Caco-2 (cell line): ENCODE data around the gene EIF4ENIF1. TPM values are rescaled to one million over a fixed set of nuclear protein-coding genes. Genes with fewer than 3 reads are reported as not detected.
"Not testable (repeated sequence)": the region's sequence is repeated elsewhere in the genome, so short reads cannot be mapped to it uniquely, and the experiment has no call there.

Source experiments
- BruUV-seq: library from RNA; stranded (reverse); fragments of 400-500 nt; replicated peaks from 2 replicates; lab custom pipeline; 2021; lab: Mats Ljungman, UMichigan
- CTCF ChIA-PET: fragments of 300-600 bp; sonication (Branson Sonifier 250); formaldehyde crosslinking; loops from one replicate; lab custom pipeline; 2022; ENCODE audit warnings: antibody characterized with exemption; lab: Charles Lee
- POLR2A ChIA-PET: fragments of 300-600 bp; sonication (Branson Sonifier 250); formaldehyde crosslinking; loops from one replicate; lab custom pipeline; 2022; ENCODE audit warnings: antibody characterized with exemption; lab: Charles Lee
- DNase-seq, 2 experiments: peaks; one replicate each; pipeline versions ENCODE4 v3.0.0 to v3.0.0-alpha.2; 2020 to 2022
- H3K27me3 ChIP-seq: replicated peaks from 2 replicates; pipeline ENCODE4 v1.6.0; 2011; ENCODE audit warnings: low read length; ENCODE audit not compliant: control insufficient read depth, insufficient read depth
- H3K36me3 ChIP-seq: 2 replicates; pipeline ENCODE4 v1.5.1; 2011; ENCODE audit warnings: low read length; ENCODE audit not compliant: control insufficient read depth, insufficient read depth
- H3K4me1 ChIP-seq: fragments of 250-450 bp; sonication (Bioruptor Pico); 2 replicates; pipeline ENCODE4 v1.5.1; 2020; ENCODE audit warnings: mild to moderate bottlenecking
- H3K4me3 ChIP-seq: 2 replicates; pipeline ENCODE4 v1.5.1; 2011; ENCODE audit warnings: low read depth, mild to moderate bottlenecking, control low read depth, low read length
- H3K9me3 ChIP-seq: fragments of 250-450 bp; sonication (Bioruptor Pico); 2 replicates; pipeline ENCODE4 v1.5.1; 2020; ENCODE audit warnings: mild to moderate bottlenecking, moderate library complexity
- H3K27ac Mint-ChIP-seq: one replicate; pipeline ENCODE4 v1.8.0; 2022; ENCODE audit warnings: mixed read lengths; ENCODE audit not compliant: unreplicated experiment
- H3K27me3 Mint-ChIP-seq: one replicate; pipeline ENCODE4 v1.8.0; 2022; ENCODE audit warnings: mixed read lengths; ENCODE audit not compliant: insufficient read depth, unreplicated experiment
- H3K36me3 Mint-ChIP-seq: one replicate; pipeline ENCODE4 v1.8.0; 2022; ENCODE audit warnings: mild to moderate bottlenecking, mixed read lengths; ENCODE audit not compliant: insufficient read depth, unreplicated experiment
- H3K4me1 Mint-ChIP-seq: one replicate; pipeline ENCODE4 v1.8.0; 2022; ENCODE audit warnings: low read depth, mixed read lengths; ENCODE audit not compliant: unreplicated experiment
- H3K4me3 Mint-ChIP-seq: one replicate; pipeline ENCODE4 v1.8.0; 2022; ENCODE audit warnings: mild to moderate bottlenecking, moderate library complexity, mixed read lengths; ENCODE audit not compliant: unreplicated experiment
- H3K9me3 Mint-ChIP-seq: one replicate; pipeline ENCODE4 v1.8.0; 2022; ENCODE audit warnings: mixed read lengths; ENCODE audit not compliant: unreplicated experiment
- intact Hi-C: fragments of 100-400 bp; cut with micrococcal nuclease; formaldehyde crosslinking; loops from one replicate; pipeline ENCODE4 v1.10.0; 2022; ENCODE audit not compliant: unreplicated experiment
- total RNA-seq: library from RNA; stranded (reverse); gene quantifications from 2 replicates; pipeline ENCODE4 v1.2.3, GENCODE V29; 2022
- TF ChIP-seq, protein P1 (sequence below), 2 experiments: fragments of 200-600 bp in 1 of 2; IDR thresholded peaks; 1 replicate in 1 of 2; 2 replicates in 1 of 2; pipeline versions ENCODE4 v1.5.1 to v1.8.0; 2011 to 2022; ENCODE audit warnings: antibody characterized with exemption in 1 of 2, control low read depth in 1 of 2, inconsistent platforms in 1 of 2, low read depth in 1 of 2, low read length in 1 of 2, mild to moderate bottlenecking in 1 of 2, moderate library complexity in 1 of 2; ENCODE audit not compliant: insufficient read depth in 1 of 2, severe bottlenecking in 1 of 2, unreplicated experiment in 1 of 2

EIF4ENIF1 gene
- total RNA-seq, 1 experiment from 2014 or later = 39.7 TPM

GRCh38 chr22:31488346-31488883 lies 1.2 kb downstream of the EIF4ENIF1 start:
- Mint-ChIP-seq H3K4me3 (peak overlapping the region; percentile 95), H3K36me3 (peaks cover 43% of the 10 kb centered on the region), H3K4me1 (no peaks in the 10 kb centered on the region), H3K27ac (peak overlapping the region; percentile 48), H3K27me3 (no peaks in the 10 kb centered on the region), H3K9me3 (no peaks in the 10 kb centered on the region)
- Histone ChIP-seq H3K27me3 (no peaks in the 10 kb centered on the region), H3K4me3 (peak overlapping the region; percentile 78), H3K9me3 (no peaks in the 10 kb centered on the region), H3K4me1 (peaks cover 14% of the 10 kb centered on the region), H3K36me3 (no peaks in the 10 kb centered on the region)
- TSS peak; percentile 27 for BruUV-seq
- ChIA-PET CTCF (interaction anchor here (1.7 kb wide), 1 partner anchor 37 kb away, joined by 8 read pairs; no protein-coding TSS in a partner anchor), POLR2A (interaction anchor here (0.5 kb wide), 1 partner anchor 186 kb away, joined by 3 read pairs; no protein-coding TSS in a partner anchor)
- intact Hi-C loops = no loop called here
- no peak for DNase-seq
- TF ChIP-seq, protein P1, sequence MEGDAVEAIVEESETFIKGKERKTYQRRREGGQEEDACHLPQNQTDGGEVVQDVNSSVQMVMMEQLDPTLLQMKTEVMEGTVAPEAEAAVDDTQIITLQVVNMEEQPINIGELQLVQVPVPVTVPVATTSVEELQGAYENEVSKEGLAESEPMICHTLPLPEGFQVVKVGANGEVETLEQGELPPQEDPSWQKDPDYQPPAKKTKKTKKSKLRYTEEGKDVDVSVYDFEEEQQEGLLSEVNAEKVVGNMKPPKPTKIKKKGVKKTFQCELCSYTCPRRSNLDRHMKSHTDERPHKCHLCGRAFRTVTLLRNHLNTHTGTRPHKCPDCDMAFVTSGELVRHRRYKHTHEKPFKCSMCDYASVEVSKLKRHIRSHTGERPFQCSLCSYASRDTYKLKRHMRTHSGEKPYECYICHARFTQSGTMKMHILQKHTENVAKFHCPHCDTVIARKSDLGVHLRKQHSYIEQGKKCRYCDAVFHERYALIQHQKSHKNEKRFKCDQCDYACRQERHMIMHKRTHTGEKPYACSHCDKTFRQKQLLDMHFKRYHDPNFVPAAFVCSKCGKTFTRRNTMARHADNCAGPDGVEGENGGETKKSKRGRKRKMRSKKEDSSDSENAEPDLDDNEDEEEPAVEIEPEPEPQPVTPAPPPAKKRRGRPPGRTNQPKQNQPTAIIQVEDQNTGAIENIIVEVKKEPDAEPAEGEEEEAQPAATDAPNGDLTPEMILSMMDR (IDR thresholded peaks at IDR 0.05; ENCODE audit: insufficient read depth in 1 of 2, low read depth in 1 of 2, low read length in 1 of 2, severe bottlenecking in 1 of 2, unreplicated experiment in 1 of 2) = no peak

DNA sequence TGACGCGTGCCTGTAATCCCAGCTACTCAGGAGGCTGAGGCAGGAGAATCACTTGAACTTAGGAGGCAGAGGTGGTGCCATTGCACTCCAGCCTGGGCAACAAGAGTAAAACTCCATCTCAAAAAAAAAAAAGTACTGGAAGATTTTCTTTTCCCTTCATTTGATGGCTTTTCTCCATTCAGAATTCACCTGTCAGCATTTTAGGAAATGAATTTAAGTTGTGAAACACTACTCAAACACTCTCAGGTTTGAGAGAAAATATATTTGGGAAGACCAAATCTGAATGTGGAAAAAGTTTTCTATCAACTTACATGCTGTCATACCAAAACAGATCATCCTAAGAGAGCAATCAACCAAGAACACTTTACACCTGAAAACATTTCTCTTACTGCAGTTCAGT lies 2.7 kb downstream of the EIF4ENIF1 start:
- no peaks in the 10 kb centered on the region for H3K36me3 ChIP-seq
- intact Hi-C loops = no loop called here
- Mint-ChIP-seq H3K9me3 (no peaks in the 10 kb centered on the region), H3K4me3 (no peak overlapping the region), H3K4me1 (no peaks in the 10 kb centered on the region), H3K27ac (no peak overlapping the region), H3K27me3 (no peaks in the 10 kb centered on the region), H3K36me3 (peaks cover 57% of the 10 kb centered on the region)
- H3K27me3 ChIP-seq = no peaks in the 10 kb centered on the region
- no peak for DNase-seq
- no TSS peak for BruUV-seq
- ChIA-PET CTCF (no interaction called here), POLR2A (no interaction called here)
- no peaks in the 10 kb centered on the region for H3K9me3 ChIP-seq
- no peak overlapping the region for H3K4me3 ChIP-seq
- peaks cover 14% of the 10 kb centered on the region for H3K4me1 ChIP-seq
- TF ChIP-seq, protein P1 (IDR thresholded peaks at IDR 0.05; ENCODE audit: insufficient read depth in 1 of 2, low read depth in 1 of 2, low read length in 1 of 2, severe bottlenecking in 1 of 2, unreplicated experiment in 1 of 2) = no peak

DNA sequence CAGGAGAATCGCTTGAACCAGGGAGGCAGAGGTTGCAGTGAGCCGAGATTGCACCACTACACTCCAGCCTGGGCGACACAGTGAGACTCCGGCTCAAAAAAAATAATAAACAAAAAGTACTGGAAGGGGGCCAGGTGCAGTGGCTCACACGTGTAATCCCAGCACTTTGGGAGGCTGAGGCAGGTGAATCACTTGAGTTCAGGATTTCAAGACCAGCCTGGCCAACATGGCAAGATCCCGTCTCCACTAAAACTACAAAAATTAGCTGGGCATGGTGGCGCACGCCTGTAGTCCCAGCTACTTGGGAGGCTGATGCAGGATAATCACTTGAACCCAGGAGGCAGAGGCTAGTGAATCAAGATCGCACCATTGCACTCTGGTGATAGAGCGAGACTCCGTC lies 3.3 kb downstream of the EIF4ENIF1 start:
- H3K27me3 ChIP-seq, BruUV-seq, H3K9me3 ChIP-seq, DNase-seq, H3K4me3 ChIP-seq, intact Hi-C loops, H3K27ac Mint-ChIP-seq, H3K27me3 Mint-ChIP-seq, POLR2A ChIA-PET, CTCF ChIA-PET, H3K4me1 Mint-ChIP-seq, H3K4me3 Mint-ChIP-seq, H3K36me3 ChIP-seq, H3K9me3 Mint-ChIP-seq: not testable (repeated sequence)
- H3K36me3 Mint-ChIP-seq = peaks cover 63% of the 10 kb centered on the region
- H3K4me1 ChIP-seq = peaks cover 14% of the 10 kb centered on the region

DNA sequence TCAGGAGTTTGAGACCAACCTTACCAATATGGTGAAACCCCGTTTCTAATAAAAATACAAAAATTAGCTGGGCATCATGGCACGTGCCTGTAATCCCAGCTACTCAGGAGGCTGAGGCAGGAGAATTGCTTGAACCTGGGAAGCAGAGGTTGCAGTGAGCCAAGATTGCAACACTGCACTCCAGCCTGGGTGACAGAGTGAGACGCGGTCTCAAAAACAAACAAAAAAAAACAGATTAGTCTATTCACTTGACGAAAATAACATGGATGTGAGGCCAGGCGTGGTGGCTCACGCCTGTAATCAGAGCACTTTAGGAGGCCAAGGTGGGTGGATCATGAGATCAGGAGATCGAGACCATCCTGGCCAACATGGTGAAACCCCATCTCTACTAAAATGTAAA lies 7.2 kb downstream of the EIF4ENIF1 start:
- H3K27me3 Mint-ChIP-seq, H3K4me3 Mint-ChIP-seq, H3K4me1 Mint-ChIP-seq, H3K27ac Mint-ChIP-seq, DNase-seq, intact Hi-C loops, POLR2A ChIA-PET, H3K36me3 ChIP-seq, H3K27me3 ChIP-seq, H3K4me3 ChIP-seq, H3K4me1 ChIP-seq, H3K9me3 Mint-ChIP-seq, H3K9me3 ChIP-seq, CTCF ChIA-PET, BruUV-seq: not testable (repeated sequence)
- H3K36me3 Mint-ChIP-seq = peaks cover 89% of the 10 kb centered on the region
